GM12875 (cell line): ENCODE results near the gene DVL1.

Experiments
- H3K4me3 ChIP-seq: one replicate; pipeline ENCODE4 v1.5.1; 2011; ENCODE audit warnings: low read depth, low read length, control low read depth
- TF ChIP-seq, protein P1 (sequence below): IDR thresholded peaks from 2 replicates; pipeline ENCODE4 v1.5.1; 2011; ENCODE audit warnings: low read depth, mild to moderate bottlenecking, control low read depth, inconsistent platforms, low read length, moderate library complexity, borderline replicate concordance; ENCODE audit not compliant: insufficient read depth

DVL1 gene

DNA sequence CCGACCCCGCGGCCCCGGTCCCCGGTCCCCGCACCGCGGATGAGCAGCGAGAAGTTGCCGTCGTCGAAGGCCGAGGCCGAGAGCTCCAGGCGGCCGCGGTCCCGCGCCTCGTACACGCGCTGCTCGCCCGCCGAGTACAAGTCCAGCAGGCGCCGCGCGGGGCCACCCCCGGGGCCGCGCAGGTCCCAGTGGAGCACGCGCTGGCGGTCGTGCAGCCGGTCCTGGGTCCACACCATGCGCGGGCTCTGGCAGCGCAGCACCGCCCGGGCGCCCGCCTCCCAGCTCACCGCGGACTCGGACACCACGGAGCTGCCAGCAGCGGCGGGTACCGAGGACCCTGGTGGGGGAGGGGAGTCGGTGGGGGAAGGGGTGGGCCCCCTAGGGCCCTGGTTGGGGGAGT lies 6.2 kb upstream of the DVL1 start:
- no peak overlapping the region for H3K4me3 ChIP-seq
- TF ChIP-seq, protein P1, sequence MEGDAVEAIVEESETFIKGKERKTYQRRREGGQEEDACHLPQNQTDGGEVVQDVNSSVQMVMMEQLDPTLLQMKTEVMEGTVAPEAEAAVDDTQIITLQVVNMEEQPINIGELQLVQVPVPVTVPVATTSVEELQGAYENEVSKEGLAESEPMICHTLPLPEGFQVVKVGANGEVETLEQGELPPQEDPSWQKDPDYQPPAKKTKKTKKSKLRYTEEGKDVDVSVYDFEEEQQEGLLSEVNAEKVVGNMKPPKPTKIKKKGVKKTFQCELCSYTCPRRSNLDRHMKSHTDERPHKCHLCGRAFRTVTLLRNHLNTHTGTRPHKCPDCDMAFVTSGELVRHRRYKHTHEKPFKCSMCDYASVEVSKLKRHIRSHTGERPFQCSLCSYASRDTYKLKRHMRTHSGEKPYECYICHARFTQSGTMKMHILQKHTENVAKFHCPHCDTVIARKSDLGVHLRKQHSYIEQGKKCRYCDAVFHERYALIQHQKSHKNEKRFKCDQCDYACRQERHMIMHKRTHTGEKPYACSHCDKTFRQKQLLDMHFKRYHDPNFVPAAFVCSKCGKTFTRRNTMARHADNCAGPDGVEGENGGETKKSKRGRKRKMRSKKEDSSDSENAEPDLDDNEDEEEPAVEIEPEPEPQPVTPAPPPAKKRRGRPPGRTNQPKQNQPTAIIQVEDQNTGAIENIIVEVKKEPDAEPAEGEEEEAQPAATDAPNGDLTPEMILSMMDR, result no peak

DNA sequence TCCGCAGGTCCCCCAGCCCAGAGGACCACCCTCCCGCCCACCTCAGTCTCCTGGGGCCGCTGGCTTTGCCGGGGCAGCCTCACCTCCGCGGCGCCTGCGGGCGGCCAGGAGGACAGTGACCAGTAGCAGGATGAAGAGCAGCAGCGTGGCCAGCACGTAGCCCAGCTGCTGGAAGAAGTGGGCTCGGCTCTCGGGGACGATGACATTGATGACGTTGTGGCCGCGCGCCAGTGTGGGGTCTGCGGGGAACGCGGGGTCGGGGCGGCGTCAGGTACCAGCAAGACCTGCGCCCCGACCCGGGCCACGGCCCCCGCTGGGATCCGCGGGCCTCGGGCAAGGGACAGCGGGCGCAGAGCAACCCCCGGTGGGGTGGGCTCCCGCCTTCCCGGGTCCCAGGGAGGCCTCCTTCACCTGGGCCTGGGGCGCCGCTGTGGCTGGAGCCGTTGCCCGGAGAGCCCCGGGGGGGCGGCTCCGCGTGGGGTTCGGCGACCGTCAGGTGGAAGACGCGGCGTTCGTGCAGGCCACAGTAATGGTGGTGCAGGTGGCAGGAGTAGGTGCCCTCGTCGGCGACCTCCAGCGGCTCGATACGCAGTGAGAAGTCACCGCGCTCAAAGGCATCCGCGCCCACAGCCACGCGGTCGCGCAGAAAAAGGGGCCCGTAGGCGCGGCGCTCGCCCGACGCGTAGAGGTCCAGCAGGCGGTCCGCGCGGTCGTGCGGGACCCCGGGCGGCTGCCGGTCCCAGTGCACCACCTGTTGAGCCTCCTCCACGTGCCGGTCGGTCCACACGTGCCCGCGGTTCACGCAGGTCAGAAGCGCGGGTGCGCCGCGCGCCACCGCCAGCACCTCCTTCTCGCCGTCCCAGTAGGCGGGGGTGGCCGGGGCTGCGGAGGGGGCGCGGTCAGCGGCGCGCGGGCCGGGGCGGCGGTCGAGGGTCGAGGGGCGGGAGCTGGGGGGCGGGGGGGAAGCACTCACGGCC lies 5.3 kb upstream of the DVL1 start:
- TF ChIP-seq, protein P1, result no peak
- H3K4me3 ChIP-seq, result no peak overlapping the region

DNA sequence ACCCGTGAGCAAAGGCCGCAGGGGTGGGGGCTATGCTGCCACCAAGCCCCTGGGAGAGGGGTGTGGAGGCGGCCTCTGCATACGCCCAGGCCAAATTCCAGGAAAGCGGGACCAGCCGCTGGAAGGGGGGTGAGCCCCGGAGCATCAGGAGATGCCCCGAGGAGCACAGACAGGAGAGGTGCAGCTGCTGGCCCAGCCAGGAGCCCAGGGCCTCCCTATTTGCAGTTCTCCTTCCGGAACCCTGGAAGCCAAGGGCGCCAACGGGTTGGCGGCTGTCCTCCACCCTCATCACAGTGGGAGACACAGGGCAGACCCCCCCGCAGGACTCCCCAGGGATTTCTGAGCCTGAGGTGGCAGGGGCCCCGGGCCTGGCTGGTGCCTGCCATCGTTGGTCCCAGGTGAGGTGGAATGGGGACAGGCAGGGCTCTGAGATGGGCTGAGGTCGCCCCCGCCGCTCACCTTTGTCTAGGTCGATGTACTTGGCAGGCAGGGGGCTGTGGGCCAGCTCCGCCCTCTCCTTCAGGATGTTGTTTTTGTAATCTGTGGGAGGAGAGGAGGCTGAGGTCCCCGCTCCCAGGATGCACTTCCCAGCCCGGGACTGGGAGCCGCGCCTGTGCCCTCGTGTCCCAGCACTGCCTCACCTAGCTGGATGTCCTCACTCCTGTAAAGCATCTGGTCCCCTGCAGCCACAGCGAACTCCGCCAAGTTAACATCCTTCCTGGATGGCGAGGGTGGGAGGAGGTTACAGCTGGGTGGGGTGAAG lies 4.4 kb upstream of the DVL1 start:
- no peak overlapping the region for H3K4me3 ChIP-seq
- TF ChIP-seq, protein P1, result no peak

DNA sequence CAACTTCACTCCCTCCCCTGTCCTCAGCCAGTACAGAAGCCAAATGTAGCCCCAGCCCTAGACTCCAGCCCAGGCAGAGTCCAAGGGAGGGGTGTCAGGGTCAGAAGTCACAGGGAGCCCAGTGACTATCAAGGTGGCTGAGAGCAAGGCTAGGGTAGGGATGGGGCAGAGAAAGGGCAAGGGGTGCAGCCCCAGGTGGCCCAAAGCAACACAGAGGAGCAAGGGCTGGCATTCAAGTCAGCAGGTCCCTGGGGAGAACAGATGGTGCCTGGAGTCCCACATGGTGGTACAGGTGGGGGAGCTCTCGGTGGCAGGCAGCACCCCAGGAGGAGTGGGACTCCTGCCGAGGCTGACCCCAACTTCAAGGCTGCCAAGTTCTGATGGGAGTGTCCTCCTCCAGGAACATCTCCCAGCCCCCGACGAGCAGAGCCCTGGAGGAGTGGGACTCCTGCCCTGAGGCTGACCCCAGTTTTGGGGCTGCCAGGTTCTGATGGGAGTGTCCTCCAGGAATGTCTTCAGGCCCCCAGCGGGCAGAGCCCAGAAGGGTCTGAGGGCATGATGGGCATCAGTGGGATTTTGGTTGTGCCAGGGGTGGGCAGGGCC lies 3.7 kb upstream of the DVL1 start:
- TF ChIP-seq, protein P1, result no peak
- H3K4me3 ChIP-seq, result no peak overlapping the region

DNA sequence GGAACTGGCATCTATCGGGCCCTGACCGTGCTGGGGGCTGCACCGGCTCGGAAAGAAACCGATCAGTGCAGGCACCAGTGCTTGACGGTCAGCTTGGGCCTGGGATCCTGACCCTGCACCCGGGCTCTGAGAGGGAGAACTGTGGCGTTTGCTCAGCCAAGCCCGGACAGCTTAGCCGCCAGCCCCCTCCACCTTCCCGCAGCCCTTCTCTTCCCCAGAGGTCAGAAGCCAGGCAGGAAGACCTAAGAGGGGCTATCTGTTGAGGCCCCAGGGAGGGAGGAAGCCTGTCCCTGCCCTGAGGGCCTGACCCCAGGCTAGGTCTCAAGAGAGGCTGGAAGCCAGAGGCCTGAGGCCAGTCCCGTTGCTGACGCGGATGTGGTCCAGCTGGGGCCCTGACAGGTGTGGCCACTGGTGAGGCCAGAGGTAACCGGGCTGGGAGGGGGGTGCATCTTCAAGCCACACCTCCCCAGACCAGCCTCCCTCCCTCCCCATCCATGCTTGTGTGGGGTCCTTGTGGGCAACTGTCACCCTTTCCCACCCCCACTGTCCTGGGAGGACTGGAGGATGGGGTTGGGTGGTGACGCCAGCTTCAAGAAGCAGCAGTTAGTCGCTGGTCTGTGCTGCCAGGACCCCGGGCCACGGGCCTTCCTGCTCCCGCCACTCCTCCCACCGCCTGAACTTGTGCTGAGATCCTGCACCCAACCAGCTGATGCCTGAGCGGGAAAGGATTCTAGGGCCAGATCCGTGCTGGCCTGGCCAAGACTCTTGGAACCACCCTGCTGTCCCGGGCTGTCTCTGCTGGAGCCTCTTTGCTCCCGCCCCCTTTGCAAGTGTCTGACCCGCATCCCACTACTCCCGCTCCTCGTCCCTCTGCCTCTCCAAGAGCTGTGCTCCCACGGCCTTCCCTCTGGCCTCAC lies 2.6 kb upstream of the DVL1 start:
- no peak overlapping the region for H3K4me3 ChIP-seq
- TF ChIP-seq, protein P1, result no peak
